Tibial nerve (tissue), 4 donors: ENCODE data around the gene TFIP11.

Experiments used
- CTCF ChIP-seq, 5 experiments: fragments of 200-600 bp in 3 of 5; fragments of 450-650 bp in 2 of 5; sonication (generic) in 3 of 5; IDR thresholded peaks; one replicate each; pipeline ENCODE4 v1.5.1; 2016 to 2019; ENCODE audit warnings: antibody characterized with exemption in 5 of 5, mild to moderate bottlenecking in 3 of 5, moderate library complexity in 2 of 5
- EP300 ChIP-seq, 2 donors: sonication (generic); formaldehyde crosslinking; IDR thresholded peaks; one replicate each; pipeline ENCODE4 v1.6.1; 2017; ENCODE audit warnings: antibody characterized with exemption in 2 of 2, mild to moderate bottlenecking in 1 of 2
- POLR2A ChIP-seq, 2 donors: fragments of 450-650 bp; IDR thresholded peaks; one replicate each; pipeline ENCODE4 v1.6.1; 2017; ENCODE audit warnings: antibody characterized with exemption in 2 of 2, mild to moderate bottlenecking in 2 of 2, moderate library complexity in 2 of 2

- TF ChIP-seq CTCF (IDR thresholded peaks at IDR 0.05) = no peak
- TF ChIP-seq EP300 (IDR thresholded peaks at IDR 0.05) = no peak
- TF ChIP-seq POLR2A (IDR thresholded peaks at IDR 0.05) = no peak
Observed at GRCh38 chr22:26450453-26451185, 61.7 kb downstream of the TFIP11 start.
